OCI-LY3 (cell line): ENCODE data around the gene SCN8A.
A peak's percentile ranks its signal among the peaks of the same experiment; 100 is the strongest.

ENCODE experiments used
- CTCF ChIP-seq: fragments of 200-600, 300-600 bp; sonication (generic); IDR thresholded peaks from 2 replicates; pipeline ENCODE4 v1.5.1; 2014; ENCODE audit warnings: antibody characterized with exemption, low read length, low read depth
- EZH2phosphoT487 ChIP-seq: fragments of 200-600 bp; shearing (Covaris generic); IDR thresholded peaks from 2 replicates; pipeline ENCODE4 v1.6.1; 2018; ENCODE audit warnings: antibody characterized with exemption, mixed run types, low read depth

DNA sequence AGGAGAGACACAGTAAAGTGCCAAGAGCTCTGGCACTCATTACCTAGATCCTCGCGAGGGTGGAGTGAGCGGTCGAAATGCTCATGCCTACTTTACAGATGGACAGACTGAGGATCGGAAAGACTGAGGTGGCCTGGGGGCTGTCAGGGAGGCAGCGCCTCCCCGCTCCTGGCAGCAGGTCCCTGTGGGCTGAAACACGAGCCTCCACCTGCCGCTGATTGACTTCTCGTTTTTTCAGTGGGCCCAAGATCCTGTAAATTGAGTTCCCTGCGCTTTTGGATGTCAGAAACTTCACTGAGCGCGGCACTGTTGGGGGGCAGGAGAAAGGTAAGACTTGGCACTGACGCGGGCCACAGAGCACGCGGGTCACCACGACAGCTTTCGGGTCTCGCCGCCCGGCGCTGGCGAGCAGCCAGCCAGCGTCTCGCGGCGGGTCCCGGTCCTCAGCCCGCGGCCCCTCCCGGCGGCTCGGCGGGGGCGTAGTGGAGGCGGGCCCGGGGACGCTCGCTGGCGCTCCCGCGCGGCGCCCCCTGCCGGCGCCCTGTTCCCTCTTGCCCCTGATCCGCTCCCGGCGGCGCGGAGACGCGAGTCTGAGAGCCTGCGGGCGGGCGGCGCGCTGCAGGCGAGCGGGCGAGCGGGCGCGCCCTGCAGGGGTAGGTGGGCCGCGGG lies 552 bp upstream of the SCN8A start:
- TF ChIP-seq CTCF (peak; percentile 37), EZH2phosphoT487 (no peak)
